Hematopoietic multipotent progenitor cell treated with erythropoietin and hydrocortisone succinate and interleukin-3 and kit ligand, for 6 days (in vitro differentiated cells): ENCODE results near the gene C2orf92.
"Not testable (repeated sequence)": the region's sequence is repeated elsewhere in the genome, so short reads cannot be mapped to it uniquely, and the experiment has no call there.

Source experiments
- DNase-seq: peaks from one replicate; pipeline ENCODE4 v3.0.0-alpha.2; 2015

The C2orf92 gene

DNA sequence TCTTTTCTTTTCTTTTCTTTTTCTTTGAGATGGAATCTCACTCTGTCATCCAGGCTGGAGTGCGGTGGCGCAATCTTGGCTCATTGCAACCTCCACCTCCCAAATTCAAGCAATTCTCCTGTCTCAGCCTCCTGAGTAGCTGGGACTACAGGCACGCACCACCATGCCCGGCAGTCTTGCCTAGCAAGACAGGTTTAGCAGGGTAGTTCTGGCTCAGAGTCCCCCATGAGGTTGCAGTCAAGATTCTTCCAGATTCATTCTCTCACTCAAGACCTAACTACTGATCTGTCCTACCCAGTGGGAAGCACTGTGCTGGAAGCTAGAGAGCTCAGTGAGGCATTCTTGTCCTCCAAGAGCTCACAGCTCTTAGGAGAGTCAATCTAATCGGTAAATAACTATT, 26.2 kb downstream of the C2orf92 start:
- no peak for DNase-seq

DNA sequence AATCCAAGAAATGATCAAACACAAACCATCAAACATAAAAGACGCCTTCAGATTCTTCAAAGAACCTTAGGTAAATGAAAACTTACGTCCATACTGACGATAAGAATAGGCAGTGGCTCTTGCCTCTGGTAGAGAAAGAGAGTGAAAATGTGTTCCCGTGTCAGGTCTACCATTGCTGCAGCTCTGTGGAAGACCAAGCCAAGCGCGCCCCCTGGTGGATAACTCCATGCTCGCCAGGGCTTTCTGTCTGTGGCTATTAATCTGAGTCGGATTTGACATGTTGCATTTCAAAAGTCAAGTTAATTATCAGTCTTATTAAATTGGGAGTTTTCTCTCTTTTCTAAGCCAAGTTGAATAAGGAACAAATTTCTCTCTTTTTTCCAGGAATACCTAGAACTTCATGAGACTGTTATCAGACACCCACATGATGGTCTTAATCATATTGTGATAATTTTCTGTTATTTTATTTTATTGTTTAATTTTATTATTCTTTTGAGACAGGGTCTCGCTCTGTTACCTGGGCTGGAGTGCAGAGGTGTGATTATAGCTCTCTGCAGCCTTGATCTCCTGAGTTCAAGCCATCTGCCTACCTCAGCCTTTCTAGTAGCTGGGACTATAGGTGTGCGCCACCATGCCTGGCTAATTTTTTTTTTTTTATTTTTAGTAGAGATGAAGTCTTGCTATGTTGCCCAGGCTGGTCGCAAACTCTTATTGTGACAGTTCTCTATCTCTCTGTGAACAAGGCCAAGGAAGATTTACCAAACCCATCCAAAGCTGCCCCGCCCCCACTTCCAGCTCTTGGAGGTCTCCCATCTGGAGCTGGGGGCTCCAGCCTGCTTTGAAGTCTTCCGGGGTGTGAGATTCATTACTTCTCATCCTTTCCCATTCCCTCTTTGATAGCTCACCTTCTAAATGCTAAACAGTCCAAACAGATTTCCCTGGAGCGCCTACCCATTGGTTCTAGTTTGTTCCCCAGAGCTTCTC, 28.0 kb downstream of the C2orf92 start:
- peak; percentile 94 for DNase-seq

DNA sequence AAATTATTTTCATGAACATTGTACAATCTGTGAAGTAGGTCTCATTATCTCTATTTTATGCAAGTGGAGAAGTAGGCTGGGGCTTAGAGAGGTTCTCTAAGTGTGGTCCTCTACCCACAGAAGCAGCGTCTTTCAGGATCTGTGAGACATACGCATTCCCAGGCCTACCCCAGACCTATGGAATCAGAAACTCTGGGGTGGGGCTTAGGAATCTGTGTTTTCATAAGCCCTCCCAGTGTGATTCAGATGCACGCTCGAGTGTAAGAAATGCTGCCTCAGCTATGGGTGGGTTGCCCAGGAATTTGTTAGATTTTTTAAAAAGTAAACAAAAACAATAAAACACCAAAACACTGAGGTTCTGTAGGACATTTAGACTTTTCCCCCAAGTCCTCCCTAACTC, 29.0 kb downstream of the C2orf92 start:
- no peak for DNase-seq

- peak; percentile 81 for DNase-seq
Observed at GRCh38 chr2:97699765-97700444, 30.4 kb downstream of the C2orf92 start.

- no peak for DNase-seq
Observed at GRCh38 chr2:97701186-97701585, 31.7 kb downstream of the C2orf92 start.

GRCh38 chr2:97701851-97702465, 32.4 kb downstream of the C2orf92 start:
- no peak for DNase-seq

- no peak for DNase-seq
Observed at GRCh38 chr2:97702731-97703470, 33.4 kb downstream of the C2orf92 start.

DNA sequence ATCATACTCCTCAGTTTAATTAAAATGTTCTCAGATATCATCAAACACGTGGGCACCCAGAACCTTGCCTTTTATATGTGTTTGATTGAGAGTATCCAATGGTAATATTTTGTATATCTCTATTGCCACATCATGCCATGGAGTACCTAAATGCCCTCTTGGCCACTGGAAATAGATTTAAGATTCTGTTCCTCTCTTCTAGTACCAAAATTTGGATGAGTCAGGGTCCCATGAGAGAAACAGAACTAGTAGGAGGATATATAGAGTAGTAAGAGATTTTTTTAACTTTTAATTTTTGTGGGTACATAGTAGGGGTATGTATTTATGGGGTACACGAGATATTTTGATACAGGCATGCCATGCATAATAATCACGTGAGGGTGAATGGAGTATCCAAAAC, 34.2 kb downstream of the C2orf92 start:
- DNase-seq: no peak

- no peak for DNase-seq
Observed at GRCh38 chr2:97704989-97705388, 35.5 kb downstream of the C2orf92 start.

- no peak for DNase-seq
Observed at GRCh38 chr2:97706112-97706511, 36.6 kb downstream of the C2orf92 start.

DNA sequence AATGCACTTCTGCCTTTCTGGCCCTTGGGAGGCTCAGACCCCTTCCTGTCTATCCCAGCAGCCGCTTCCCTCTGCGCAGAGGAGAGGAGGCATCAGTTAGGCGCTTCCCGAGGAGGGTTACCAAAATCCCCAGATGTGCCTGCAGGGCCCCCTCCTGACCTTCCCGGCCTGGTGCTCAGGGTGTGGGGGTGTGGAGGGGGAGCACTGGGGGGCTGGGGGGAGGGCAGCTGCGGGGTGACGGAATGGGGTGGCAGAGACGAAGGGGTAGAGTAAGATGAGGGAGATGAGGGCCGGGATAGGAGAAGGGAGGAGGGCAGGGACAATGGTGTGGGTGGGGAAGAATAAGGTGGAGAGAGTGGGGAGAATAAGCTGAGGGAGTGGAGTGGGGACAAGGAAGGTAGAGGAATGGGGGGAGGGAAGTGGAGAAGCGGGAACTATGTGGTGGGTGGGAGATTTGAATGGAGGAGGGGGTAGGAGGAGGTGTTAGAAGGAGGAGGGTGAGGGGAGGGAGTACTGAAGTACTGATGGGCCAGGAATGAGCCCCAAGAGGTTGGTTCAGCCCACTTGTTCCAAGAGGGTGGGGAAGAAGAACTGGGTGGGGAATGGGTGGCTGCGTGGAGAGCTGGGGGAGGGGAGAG, 37.3 kb downstream of the C2orf92 start:
- no peak for DNase-seq

- DNase-seq: no peak
Observed at GRCh38 chr2:97707362-97708047, 38.0 kb downstream of the C2orf92 start.

- no peak for DNase-seq
Observed at GRCh38 chr2:97708048-97708380, 38.5 kb downstream of the C2orf92 start.

DNA sequence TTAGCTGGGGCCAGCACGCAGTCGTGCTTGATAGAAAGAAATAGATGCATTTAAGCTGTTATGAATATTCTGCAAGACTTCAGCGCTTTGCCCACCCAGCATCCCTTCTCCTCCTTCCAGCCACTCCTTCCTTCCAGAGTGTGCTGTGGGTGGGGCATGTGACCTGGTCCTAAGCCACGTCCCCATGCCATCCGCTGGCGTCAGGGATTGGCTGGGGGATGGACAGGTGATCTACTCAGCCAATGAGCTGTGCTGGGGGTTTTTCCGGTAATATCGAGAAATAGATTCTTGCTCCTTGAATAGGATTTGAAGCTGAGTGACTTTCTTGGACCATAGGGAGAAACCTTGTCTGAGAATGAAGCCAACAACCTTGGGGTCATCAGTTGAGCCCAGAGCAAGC, 39.1 kb downstream of the C2orf92 start:
- DNase-seq: no peak

DNA sequence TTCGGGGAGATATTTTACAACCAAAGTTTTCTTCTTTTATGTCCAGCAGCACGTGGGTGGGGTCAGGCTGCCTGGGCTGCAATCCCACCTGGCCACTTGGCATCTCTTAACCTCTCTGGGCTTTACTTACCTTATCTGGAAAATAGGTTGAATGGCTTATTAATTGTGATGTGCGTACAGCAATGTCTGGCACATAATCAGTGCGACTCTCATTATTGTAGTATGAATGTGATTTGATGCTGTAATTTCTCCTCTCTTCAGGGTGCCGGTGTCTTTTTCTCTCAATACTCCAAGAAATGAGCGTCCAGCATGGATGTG, 41.8 kb downstream of the C2orf92 start:
- no peak for DNase-seq

DNA sequence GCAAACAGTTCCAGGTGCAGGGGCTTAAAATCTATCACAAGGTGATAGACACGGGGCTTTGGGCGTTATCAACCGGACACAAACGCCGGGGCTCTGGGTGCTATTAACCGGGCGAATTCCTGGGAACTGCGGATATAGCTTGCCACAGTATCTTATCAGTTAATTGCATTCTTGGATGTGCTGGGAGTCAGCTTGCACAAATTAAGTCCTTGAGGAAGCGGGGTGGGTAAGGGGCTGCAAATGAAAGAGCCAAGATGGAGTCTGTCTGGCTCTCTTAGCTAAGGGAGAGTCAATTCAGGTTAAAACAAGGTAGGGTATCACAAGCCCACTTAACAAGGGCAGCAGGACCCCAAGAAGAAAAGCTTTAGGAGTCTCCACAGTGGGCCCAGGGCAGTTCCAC, 42.7 kb downstream of the C2orf92 start:
- not testable (repeated sequence) for DNase-seq

DNA sequence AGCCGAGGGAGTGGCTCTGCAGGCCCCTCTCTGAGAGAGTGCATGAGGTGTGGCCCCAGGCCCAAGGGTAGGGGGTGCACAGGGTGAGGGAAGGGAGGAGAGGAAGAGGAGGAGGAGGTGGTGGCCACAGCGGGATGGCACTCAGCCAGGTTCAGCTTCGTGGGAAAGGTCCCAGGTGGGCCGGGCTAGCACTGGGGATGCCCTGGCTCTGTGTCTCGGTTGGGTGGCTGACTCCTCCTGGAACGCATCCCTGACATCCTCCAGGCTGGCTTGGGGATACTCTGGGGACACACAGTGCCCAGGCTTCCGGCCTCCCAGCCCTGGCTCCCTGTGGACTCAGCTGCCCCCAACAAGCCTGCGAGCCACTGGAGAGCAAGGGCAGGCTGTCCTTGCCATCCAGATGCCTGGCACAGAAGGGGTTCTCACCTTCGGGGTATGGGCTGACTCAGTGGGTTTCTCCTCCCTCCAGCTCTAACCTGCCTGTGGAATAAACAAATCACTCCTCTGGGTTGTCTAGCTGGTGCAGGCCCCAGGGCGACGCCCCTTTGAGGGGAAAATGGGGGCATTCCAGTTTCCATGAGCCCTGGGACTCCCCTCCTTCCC, 43.3 kb downstream of the C2orf92 start:
- no peak for DNase-seq

DNA sequence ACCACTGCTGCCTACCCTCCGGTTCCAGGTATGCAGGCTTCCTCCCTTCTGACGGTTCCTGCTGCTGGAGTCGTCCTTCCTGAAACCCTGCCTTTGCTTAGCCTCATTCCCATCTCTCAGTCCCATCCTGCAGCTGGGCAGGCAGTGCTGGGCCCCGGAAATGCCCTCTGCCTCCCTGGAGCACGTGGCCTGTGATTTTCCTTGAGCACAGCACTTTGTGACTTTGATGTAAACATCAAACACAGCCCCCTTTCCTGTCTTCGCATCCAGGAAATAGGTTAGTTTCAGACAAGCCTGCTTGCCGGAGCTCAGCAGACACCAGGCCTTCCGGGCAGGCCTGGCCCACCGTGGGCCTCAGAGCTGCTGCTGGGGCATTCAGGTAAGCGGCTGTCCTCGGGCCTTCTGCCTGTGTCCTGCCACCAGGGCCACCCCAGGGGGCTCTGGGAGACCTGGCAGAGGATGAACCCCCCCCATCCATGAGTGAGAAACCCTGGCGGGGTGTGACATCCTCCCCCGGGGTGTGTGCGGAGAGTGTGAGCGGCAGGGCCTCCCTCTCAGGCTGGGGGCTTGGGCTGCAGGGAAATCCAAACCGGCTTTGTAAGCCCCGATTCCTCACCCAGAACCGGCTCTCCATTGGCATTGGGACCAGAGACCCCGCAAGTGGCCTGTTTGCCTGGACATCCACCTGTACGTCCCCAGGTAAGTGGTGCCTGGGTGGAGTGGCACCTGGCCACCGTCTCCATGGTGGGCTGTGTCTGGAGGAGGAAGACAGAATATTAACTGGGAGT, 44.0 kb downstream of the C2orf92 start, which contains the start of gene ZAP70:
Gene ZAP70 (plus strand): TSS at position 281 of the 788 bp plus-strand sequence. CDS start 10,461 bp downstream, outside the sequence.
- no peak for DNase-seq

GRCh38 chr2:97714084-97714949, 44.8 kb downstream of the C2orf92 start:
- DNase-seq: no peak
